ENCODE measurements around the gene KIF16B. TPM values are rescaled to one million over a fixed set of nuclear protein-coding genes. Genes with fewer than 3 reads are reported as not detected.

Gene KIF16B
- total and polyA plus RNA-seq, 10 of the 15 experiments (the other 5 are each of a cell fraction or from before 2014, with no cell fraction given), result 0.21 to 5.2 (median 3.0) TPM

DNA sequence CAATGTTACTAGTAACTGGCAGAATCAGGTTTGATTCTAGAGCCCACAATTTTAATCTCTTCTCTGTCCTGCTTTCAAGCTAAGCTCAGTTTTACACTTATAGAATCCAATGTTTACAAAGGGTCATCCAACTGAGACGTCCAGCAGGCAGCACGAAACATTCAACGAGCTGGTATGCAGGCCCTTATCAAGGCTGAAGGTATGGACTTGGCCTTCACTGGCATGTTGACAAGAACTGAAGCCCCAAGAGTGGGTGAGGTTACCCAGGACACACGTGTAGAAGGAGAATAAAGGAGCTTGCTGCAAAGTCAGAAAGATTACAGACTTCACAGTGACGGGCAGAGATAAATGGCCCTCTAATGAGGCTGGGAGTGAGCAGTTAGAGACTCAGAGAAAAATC lies 187.4 kb downstream of the KIF16B start:
- in situ Hi-C loops (cut with MboI), result no loop called here
- RAD21 ChIA-PET (ENCODE audit: unreplicated experiment), result no interaction called here
- no TSS peak for BruUV-seq (replicated peaks)
- H3K79me2 ChIP-seq (ENCODE audit: control insufficient read depth, insufficient read depth, low read length), result no peaks in the 10 kb centered on the region
- DNase-seq (ENCODE audit: low read depth, low spot score) (no peak), ATAC-seq (no peak), FAIRE-seq (no peak)
- no peak overlapping the region for H2AFZ ChIP-seq (ENCODE audit: control insufficient read depth, low read depth, low read length)
- WGBS (ENCODE audit: insufficient coverage, insufficient replicate concordance, low lambda C conversion rate, missing lambda C conversion rate), result 40% methylated on average over 5 of the region's 5 CpGs
- no peaks in the 10 kb centered on the region for H3K9me3 ChIP-seq (replicated peaks; ENCODE audit: control insufficient read depth, insufficient read depth, low read length)
- intact Hi-C loops (cut with micrococcal nuclease; ENCODE audit: unreplicated experiment), result no loop called here
- no peak overlapping the region for H3K4me3 ChIP-seq
- no peaks in the 10 kb centered on the region for H4K20me1 ChIP-seq (ENCODE audit: control insufficient read depth, insufficient read depth)
- no peak overlapping the region for H3K4me2 ChIP-seq (ENCODE audit: control insufficient read depth, insufficient read depth)
- TF ChIP-seq POLR2AphosphoS5 (IDR thresholded peaks at IDR 0.05; ENCODE audit: low read length) (no peak), ZSCAN29 (IDR thresholded peaks at IDR 0.05) (no peak), JUND (IDR thresholded peaks at IDR 0.05; ENCODE audit: low read depth, low read length) (no peak), SKIL (IDR thresholded peaks at IDR 0.05; ENCODE audit: low read depth, poor library complexity, severe bottlenecking) (no peak), CTCF (IDR thresholded peaks at IDR 0.05 in 2 of 3, conservative IDR thresholded peaks at IDR 0.05 in 1 of 3; ENCODE audit: control insufficient read depth in 2 of 3, extremely low read depth in 1 of 3, insufficient read depth in 1 of 3, low read depth in 3 of 3, low read length in 3 of 3) (no peak), MTA3 (IDR thresholded peaks at IDR 0.05; ENCODE audit: borderline replicate concordance, low read length) (no peak), ZZZ3 (IDR thresholded peaks at IDR 0.05; ENCODE audit: control insufficient read depth, insufficient read length, low read depth) (no peak), POLR2AphosphoS2 (IDR thresholded peaks at IDR 0.05; ENCODE audit: low read depth, low read length) (no peak)
- CTCF ChIA-PET, result no interaction called here
- H3K27me3 ChIP-seq (replicated peaks in 1 of 2; ENCODE audit: control insufficient read depth in 2 of 2, insufficient read depth in 2 of 2, low read length in 1 of 2), result no peaks in the 10 kb centered on the region
- H3K4me1 ChIP-seq (ENCODE audit: control insufficient read depth, insufficient read depth, low read length), result no peaks in the 10 kb centered on the region
- SMC1A ChIA-PET (ENCODE audit: uncharacterized antibody, unreplicated experiment), result interaction anchor here (1.2 to 1.5 kb wide), 2 partner anchors 10 to 48 kb away, joined by 3 to 4 read pairs; no protein-coding TSS in a partner anchor
- no peak overlapping the region for H3K27ac ChIP-seq (ENCODE audit: control insufficient read depth, insufficient read depth)
- H3K9ac ChIP-seq (ENCODE audit: control insufficient read depth, insufficient read depth, low read length), result no peak overlapping the region
- no peaks in the 10 kb centered on the region for H3K36me3 ChIP-seq (ENCODE audit: control insufficient read depth in 2 of 2, insufficient read depth in 2 of 2, low read length in 1 of 2)
- POLR2A ChIA-PET, result no interaction called here

All from GM12878 (cell line).